ENCODE results near the gene EBNA1BP2. TPM values are rescaled to one million over a fixed set of nuclear protein-coding genes. Genes with fewer than 3 reads are reported as not detected.
"Not testable (repeated sequence)": the region's sequence is repeated elsewhere in the genome, so short reads cannot be mapped to it uniquely, and the experiment has no call there.

Gene EBNA1BP2
- total RNA-seq, 4 donors from 2014 or later, result 41.7 to 60.9 (median 51.7) TPM

- H3K27me3 ChIP-seq, result peaks cover 21% of the 10 kb centered on the region
- WGBS, 2 donors (ENCODE audit: low coverage in 1 of 2), result 75 to 96% methylated on average over 3 of the region's 3 CpGs
- H3K9me3 ChIP-seq, result no peaks in the 10 kb centered on the region
- H3K4me3 ChIP-seq, result no peak overlapping the region
- ATAC-seq, result no peak
- H3K4me1 ChIP-seq, result no peaks in the 10 kb centered on the region
- no peaks in the 10 kb centered on the region for H3K36me3 ChIP-seq
- TF ChIP-seq EP300 (IDR thresholded peaks at IDR 0.05) (no peak), POLR2A (IDR thresholded peaks at IDR 0.05) (no peak), POLR2AphosphoS5 (IDR thresholded peaks at IDR 0.05) (no peak), CTCF (IDR thresholded peaks at IDR 0.05) (no peak)
- no peak overlapping the region for H3K27ac ChIP-seq
Observed at GRCh38 chr1:43128816-43129215, 43.3 kb downstream of the EBNA1BP2 start.

- no peaks in the 10 kb centered on the region for H3K36me3 ChIP-seq
- no peak overlapping the region for H3K4me3 ChIP-seq
- no peak for ATAC-seq
- H3K27me3 ChIP-seq, result peaks cover 27% of the 10 kb centered on the region
- no peaks in the 10 kb centered on the region for H3K9me3 ChIP-seq
- TF ChIP-seq CTCF (IDR thresholded peaks at IDR 0.05) (no peak), POLR2AphosphoS5 (IDR thresholded peaks at IDR 0.05) (no peak), EP300 (IDR thresholded peaks at IDR 0.05) (no peak), POLR2A (IDR thresholded peaks at IDR 0.05) (no peak)
- H3K27ac ChIP-seq, result no peak overlapping the region
- no peaks in the 10 kb centered on the region for H3K4me1 ChIP-seq
- 77 to 79% methylated on average over 1 of the region's 1 CpG for WGBS, 2 donors (ENCODE audit: low coverage in 1 of 2)
Observed at GRCh38 chr1:43123031-43123430, 49.1 kb downstream of the EBNA1BP2 start.

GRCh38 chr1:43121256-43121900 lies 50.7 kb downstream of the EBNA1BP2 start:
- Histone ChIP-seq H3K27ac (no peak overlapping the region), H3K36me3 (no peaks in the 10 kb centered on the region), H3K9me3 (no peaks in the 10 kb centered on the region), H3K27me3 (peaks cover 21% of the 10 kb centered on the region), H3K4me3 (no peak overlapping the region), H3K4me1 (no peaks in the 10 kb centered on the region)
- no peak for ATAC-seq
- no peak for TF ChIP-seq EP300 (IDR thresholded peaks at IDR 0.05)
- no peak for TF ChIP-seq POLR2AphosphoS5 (IDR thresholded peaks at IDR 0.05)
- TF ChIP-seq CTCF (IDR thresholded peaks at IDR 0.05), result no peak
- TF ChIP-seq POLR2A (IDR thresholded peaks at IDR 0.05), result no peak
- WGBS, 2 donors (ENCODE audit: low coverage in 1 of 2), result 57 to 83% methylated on average over 1 to 8 of the region's 8 CpGs

- not testable (repeated sequence) for H3K4me1 ChIP-seq, H3K9me3 ChIP-seq, H3K36me3 ChIP-seq, H3K4me3 ChIP-seq, H3K27ac ChIP-seq, ATAC-seq
- 68 to 93% methylated on average over 8 to 18 of the region's 35 CpGs for WGBS, 2 donors (ENCODE audit: low coverage in 1 of 2)
- peaks cover 21% of the 10 kb centered on the region for H3K27me3 ChIP-seq
Observed at GRCh38 chr1:43119928-43120586, 52.0 kb downstream of the EBNA1BP2 start.

Small RNA genes within 50 kb of the gene (small RNA-seq; reads per million reads assigned to genes)
- gene RNA5SP46, result 0 reads per million in 4 donors

Other genes starting within 250 kb of the EBNA1BP2 start
- gene SLC2A1, start 213.4 kb downstream of the EBNA1BP2 start, total RNA-seq, result 100 to 1,000 TPM in 1 of 4 donors, 10 to 100 TPM in 3; 23.5 to 106 (median 45.9) TPM
- gene CFAP57, start within 50 bp of the EBNA1BP2 start, total RNA-seq, result not detected
- under 1 TPM in 1 of 4 donors, not detected in 3; 0.45 TPM for gene TMEM125, start 97.7 kb upstream of the EBNA1BP2 start, total RNA-seq
- gene C1orf210, start 113.3 kb upstream of the EBNA1BP2 start, total RNA-seq, result under 1 TPM in 1 of 4 donors, not detected in 3; 0.27 TPM
- 10 to 100 TPM; 11.4 to 49.3 (median 30.2) TPM for gene TIE1, start 128.7 kb upstream of the EBNA1BP2 start, total RNA-seq
- 1 to 10 TPM in 1 of 4 donors, under 1 TPM in 1, not detected in 2; 0.27 to 1.1 TPM for gene MPL, start 165.5 kb upstream of the EBNA1BP2 start, total RNA-seq
- under 1 TPM in 3 of 4 donors, not detected in 1; 0.42 to 0.69 (median 0.54) TPM for gene CDC20, start 186.7 kb upstream of the EBNA1BP2 start, total RNA-seq
- gene ELOVL1, start 195.7 kb upstream of the EBNA1BP2 start, total RNA-seq, result 10 to 100 TPM; 26.3 to 65.0 (median 41.0) TPM
- 10 to 100 TPM; 31.4 to 41.1 (median 33.6) TPM for gene MED8, start 217.5 kb upstream of the EBNA1BP2 start, total RNA-seq
- gene SZT2, start 217.6 kb upstream of the EBNA1BP2 start, total RNA-seq, result 10 to 100 TPM; 13.1 to 40.0 (median 35.1) TPM